OCI-LY7 (cell line): ENCODE results near the gene DPH6. TPM values are rescaled to one million over a fixed set of nuclear protein-coding genes. Genes with fewer than 3 reads are reported as not detected.

ENCODE experiments used
- BruUV-seq: library from RNA; stranded (reverse); fragments of 400-500 nt; replicated peaks from 2 replicates; lab custom pipeline; 2021; lab: Mats Ljungman, UMichigan
- CTCF ChIA-PET: fragments of 300-600 bp; sonication (Branson Sonifier 250); formaldehyde crosslinking; loops from one replicate; lab custom pipeline; 2022; ENCODE audit warnings: antibody characterized with exemption; ENCODE audit not compliant: unreplicated experiment; lab: Charles Lee
- POLR2A ChIA-PET: fragments of 300-600 bp; sonication (Branson Sonifier 250); formaldehyde crosslinking; loops from one replicate; lab custom pipeline; 2022; ENCODE audit warnings: antibody characterized with exemption; lab: Charles Lee
- DNase-seq: peaks from one replicate; pipeline ENCODE4 v3.0.0-alpha.2; 2015; ENCODE audit warnings: low spot score
- H2AFZ ChIP-seq: fragments of 200-600 bp; sonication (generic), shearing (Covaris generic); 2 replicates; pipeline ENCODE4 v1.6.1; 2014; ENCODE audit warnings: mild to moderate bottlenecking, antibody characterized with exemption, low read length, moderate library complexity
- H3K27ac ChIP-seq: fragments of 200-600 bp; sonication (generic); 2 replicates; pipeline ENCODE4 v1.5.1; 2014; ENCODE audit warnings: mixed run types, low read depth, mild to moderate bottlenecking, moderate library complexity, low read length, inconsistent platforms; ENCODE audit not compliant: poor library complexity, severe bottlenecking
- H3K36me3 ChIP-seq: fragments of 200-600 bp; sonication (generic); 2 replicates; pipeline ENCODE4 v1.6.1; 2014; ENCODE audit warnings: mild to moderate bottlenecking, antibody characterized with exemption, low read length, moderate library complexity, mixed read lengths; ENCODE audit not compliant: insufficient read depth
- H3K4me1 ChIP-seq: fragments of 200-600 bp; sonication (generic); 2 replicates; pipeline ENCODE4 v1.5.1; 2014; ENCODE audit warnings: mild to moderate bottlenecking, low read length; ENCODE audit not compliant: insufficient read depth, poor library complexity, severe bottlenecking
- H3K4me2 ChIP-seq: fragments of 200-600 bp; sonication (generic); 2 replicates; pipeline ENCODE4 v1.6.1; 2014; ENCODE audit warnings: mild to moderate bottlenecking, low read length
- H3K4me3 ChIP-seq: fragments of 200-600 bp; sonication (generic); 2 replicates; pipeline ENCODE4 v1.5.1; 2014; ENCODE audit warnings: mild to moderate bottlenecking, low read depth, low read length; ENCODE audit not compliant: poor library complexity, severe bottlenecking
- H3K79me2 ChIP-seq: fragments of 200-600 bp; sonication (generic); 2 replicates; pipeline ENCODE4 v1.6.1; 2016; ENCODE audit warnings: low read depth, mild to moderate bottlenecking, low read length, moderate library complexity, mixed read lengths; ENCODE audit not compliant: insufficient read depth
- H3K9me2 ChIP-seq: fragments of 200-600 bp; sonication (generic); 2 replicates; pipeline ENCODE4 v1.6.1; 2016; ENCODE audit warnings: mild to moderate bottlenecking, low read length, mixed read lengths; ENCODE audit not compliant: insufficient read depth
- H3K9me3 ChIP-seq: fragments of 200-600 bp; sonication (generic); 2 replicates; pipeline ENCODE4 v1.6.1; 2014; ENCODE audit warnings: mild to moderate bottlenecking, mixed run types, low read length, mixed read lengths
- H4K20me1 ChIP-seq: fragments of 200-600 bp; sonication (generic); 2 replicates; pipeline ENCODE4 v1.6.1; 2014; ENCODE audit warnings: mild to moderate bottlenecking, antibody characterized with exemption, low read length, moderate library complexity, mixed read lengths; ENCODE audit not compliant: insufficient read depth
- CTCF ChIP-seq: fragments of 200-600 bp; sonication (generic); conservative IDR thresholded peaks from 2 replicates; pipeline ENCODE4 v1.5.1; 2014; ENCODE audit warnings: mild to moderate bottlenecking, antibody characterized with exemption, low read length, moderate library complexity, mixed read lengths
- EZH2phosphoT487 ChIP-seq: fragments of 200-600 bp; sonication (generic); IDR thresholded peaks from 2 replicates; pipeline ENCODE4 v1.6.1; 2018; ENCODE audit warnings: low read depth, borderline replicate concordance, mild to moderate bottlenecking, mixed run types, antibody characterized with exemption, low read length, moderate library complexity, mixed read lengths
- intact Hi-C: fragments of 100-400 bp; cut with micrococcal nuclease; formaldehyde crosslinking; loops from one replicate; pipeline ENCODE4 v1.10.0; 2022; ENCODE audit not compliant: unreplicated experiment
- total RNA-seq, 2 experiments: library from RNA; depleted of rRNA in 1 of 2; stranded (reverse); fragments of >200 nt in 1 of 2; shearing (Covaris generic) in 1 of 2; gene quantifications; 2 replicates each; pipeline ENCODE4 v1.2.3, GENCODE V29; 2014 to 2022

DPH6 gene
- total RNA-seq, 2 experiments from 2014 or later: 12.6 to 21.4 TPM

- no peak for DNase-seq
- CTCF ChIA-PET: no interaction called here
- no peaks in the 10 kb centered on the region for H3K36me3 ChIP-seq
- POLR2A ChIA-PET: no interaction called here
- TF ChIP-seq CTCF (no peak), EZH2phosphoT487 (no peak)
- H3K79me2 ChIP-seq: no peaks in the 10 kb centered on the region
- H3K9me3 ChIP-seq: no peaks in the 10 kb centered on the region
- no peaks in the 10 kb centered on the region for H3K9me2 ChIP-seq
- H4K20me1 ChIP-seq: no peaks in the 10 kb centered on the region
- BruUV-seq: no TSS peak
- no peak overlapping the region for H3K27ac ChIP-seq
- intact Hi-C loops: no loop called here
- H3K4me1 ChIP-seq: no peaks in the 10 kb centered on the region
- H3K4me2 ChIP-seq: no peak overlapping the region
- H2AFZ ChIP-seq: no peak overlapping the region
- no peak overlapping the region for H3K4me3 ChIP-seq
Observed at GRCh38 chr15:35559683-35560082, 13.7 kb upstream of the DPH6 start.

- no peak overlapping the region for H3K4me2 ChIP-seq
- H2AFZ ChIP-seq: no peak overlapping the region
- ChIA-PET POLR2A (no interaction called here), CTCF (no interaction called here)
- TF ChIP-seq CTCF: no peak
- TF ChIP-seq EZH2phosphoT487: no peak
- BruUV-seq: no TSS peak
- no peak overlapping the region for H3K4me3 ChIP-seq
- no peaks in the 10 kb centered on the region for H3K4me1 ChIP-seq
- H3K27ac ChIP-seq: no peak overlapping the region
- no peaks in the 10 kb centered on the region for H3K36me3 ChIP-seq
- no peak for DNase-seq
- H4K20me1 ChIP-seq: no peaks in the 10 kb centered on the region
- H3K79me2 ChIP-seq: no peaks in the 10 kb centered on the region
- no peaks in the 10 kb centered on the region for H3K9me2 ChIP-seq
- H3K9me3 ChIP-seq: no peaks in the 10 kb centered on the region
- intact Hi-C loops: no loop called here
Observed at GRCh38 chr15:35557544-35557943, 11.6 kb upstream of the DPH6 start.

GRCh38 chr15:35557012-35557411 lies 11.0 kb upstream of the DPH6 start:
- no peak overlapping the region for H2AFZ ChIP-seq
- BruUV-seq: no TSS peak
- POLR2A ChIA-PET: no interaction called here

More at GRCh38 chr15:35557012-35557411, 11.0 kb upstream of the DPH6 start:
- Histone ChIP-seq H4K20me1 (no peaks in the 10 kb centered on the region), H3K4me3 (no peak overlapping the region), H3K4me1 (no peaks in the 10 kb centered on the region), H3K9me3 (no peaks in the 10 kb centered on the region), H3K79me2 (no peaks in the 10 kb centered on the region), H3K27ac (no peak overlapping the region), H3K4me2 (no peak overlapping the region), H3K9me2 (no peaks in the 10 kb centered on the region), H3K36me3 (no peaks in the 10 kb centered on the region)
- CTCF ChIA-PET: no interaction called here
- no peak for DNase-seq
- no peak for TF ChIP-seq CTCF
- no peak for TF ChIP-seq EZH2phosphoT487
- intact Hi-C loops: no loop called here
